Measurements from ENCODE around the gene RPS6KL1.

RPS6KL1 gene

GRCh38 chr14:74855021-74855420 lies 68.0 kb downstream of the RPS6KL1 start:
- no peak for DNase-seq (ENCODE audit: low spot score)

All from CD4-positive, alpha-beta T cell treated with Interleukin-15 for 4 hours (primary cell).